KMS-11 (cell line): ENCODE measurements around the gene DBN1.

ENCODE experiments used
- H2AFZ ChIP-seq: fragments of 200-600 bp; sonication (generic); 2 replicates; pipeline ENCODE4 v1.6.1; 2016; ENCODE audit warnings: antibody characterized with exemption, mixed run types, low read depth
- H3K27ac ChIP-seq: fragments of 200-600 bp; sonication (generic); 2 replicates; pipeline ENCODE4 v1.6.1; 2016; ENCODE audit warnings: mild to moderate bottlenecking, mixed run types
- H3K27me3 ChIP-seq: fragments of 200-600 bp; sonication (generic); 2 replicates; pipeline ENCODE4 v1.6.1; 2017; ENCODE audit warnings: mild to moderate bottlenecking, low read depth, mixed run types, moderate library complexity; ENCODE audit not compliant: insufficient read depth
- H3K36me3 ChIP-seq: fragments of 200-600 bp; sonication (generic); 2 replicates; pipeline ENCODE4 v1.6.1; 2017; ENCODE audit warnings: mild to moderate bottlenecking, mixed run types; ENCODE audit not compliant: insufficient read depth
- H3K4me1 ChIP-seq: fragments of 200-600 bp; sonication (generic); 2 replicates; pipeline ENCODE4 v1.6.1; 2016; ENCODE audit warnings: mild to moderate bottlenecking, low read depth, mixed run types; ENCODE audit not compliant: poor library complexity, severe bottlenecking
- H3K4me2 ChIP-seq: fragments of 200-600 bp; sonication (generic); 2 replicates; pipeline ENCODE4 v1.7.0; 2016; ENCODE audit warnings: mild to moderate bottlenecking, mixed run types
- H3K4me3 ChIP-seq: fragments of 200-600 bp; sonication (generic); IDR thresholded peaks from 2 replicates; pipeline ENCODE4 v1.6.1; 2017; ENCODE audit warnings: low read depth, low read length, mixed read lengths; ENCODE audit not compliant: insufficient read depth
- H3K79me2 ChIP-seq: fragments of 200-600 bp; sonication (generic); 2 replicates; pipeline ENCODE4 v1.6.1; 2016; ENCODE audit warnings: low read depth, mixed run types; ENCODE audit not compliant: insufficient read depth
- H3K9ac ChIP-seq: fragments of 200-600 bp; sonication (generic); 2 replicates; pipeline ENCODE4 v1.6.1; 2016; ENCODE audit warnings: mild to moderate bottlenecking, mixed run types
- H4K20me1 ChIP-seq: fragments of 200-600 bp; sonication (generic); 2 replicates; pipeline ENCODE4 v1.6.1; 2016; ENCODE audit warnings: mild to moderate bottlenecking, mixed run types; ENCODE audit not compliant: insufficient read depth
- TF ChIP-seq, protein P1 (sequence below): fragments of 200-600 bp; sonication (generic); conservative IDR thresholded peaks from 2 replicates; pipeline ENCODE4 v1.6.1; 2017; ENCODE audit warnings: low read depth, mild to moderate bottlenecking, antibody characterized with exemption, low read length, moderate library complexity, mixed read lengths

Gene DBN1

DNA sequence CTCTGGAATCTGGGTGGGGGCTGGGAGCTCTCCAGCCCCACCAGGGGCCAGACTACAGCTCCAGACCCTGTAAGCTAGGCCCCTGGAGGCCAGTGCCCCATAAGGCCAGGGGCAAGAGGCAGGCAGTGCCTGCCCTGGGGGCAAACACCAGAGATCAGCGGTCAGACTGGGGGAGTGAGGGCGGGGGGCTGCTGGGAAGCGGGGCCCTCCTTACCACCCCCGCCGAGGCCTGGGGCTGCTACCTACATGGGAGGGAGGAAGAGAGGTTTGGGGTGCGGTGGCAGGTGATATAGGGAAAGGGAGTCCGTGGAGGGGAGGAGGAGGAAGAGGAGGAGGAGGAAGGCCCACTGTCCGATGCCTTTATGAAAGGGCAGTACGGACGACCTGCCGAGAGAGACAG, 14.1 kb downstream of the DBN1 start:
- no peak overlapping the region for H3K9ac ChIP-seq
- H3K27ac ChIP-seq: no peak overlapping the region
- H4K20me1 ChIP-seq: no peaks in the 10 kb centered on the region
- H3K4me3 ChIP-seq: no peak overlapping the region
- TF ChIP-seq, protein P1, sequence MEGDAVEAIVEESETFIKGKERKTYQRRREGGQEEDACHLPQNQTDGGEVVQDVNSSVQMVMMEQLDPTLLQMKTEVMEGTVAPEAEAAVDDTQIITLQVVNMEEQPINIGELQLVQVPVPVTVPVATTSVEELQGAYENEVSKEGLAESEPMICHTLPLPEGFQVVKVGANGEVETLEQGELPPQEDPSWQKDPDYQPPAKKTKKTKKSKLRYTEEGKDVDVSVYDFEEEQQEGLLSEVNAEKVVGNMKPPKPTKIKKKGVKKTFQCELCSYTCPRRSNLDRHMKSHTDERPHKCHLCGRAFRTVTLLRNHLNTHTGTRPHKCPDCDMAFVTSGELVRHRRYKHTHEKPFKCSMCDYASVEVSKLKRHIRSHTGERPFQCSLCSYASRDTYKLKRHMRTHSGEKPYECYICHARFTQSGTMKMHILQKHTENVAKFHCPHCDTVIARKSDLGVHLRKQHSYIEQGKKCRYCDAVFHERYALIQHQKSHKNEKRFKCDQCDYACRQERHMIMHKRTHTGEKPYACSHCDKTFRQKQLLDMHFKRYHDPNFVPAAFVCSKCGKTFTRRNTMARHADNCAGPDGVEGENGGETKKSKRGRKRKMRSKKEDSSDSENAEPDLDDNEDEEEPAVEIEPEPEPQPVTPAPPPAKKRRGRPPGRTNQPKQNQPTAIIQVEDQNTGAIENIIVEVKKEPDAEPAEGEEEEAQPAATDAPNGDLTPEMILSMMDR: no peak
- H3K27me3 ChIP-seq: no peaks in the 10 kb centered on the region
- no peaks in the 10 kb centered on the region for H3K36me3 ChIP-seq
- no peaks in the 10 kb centered on the region for H3K79me2 ChIP-seq
- H3K4me2 ChIP-seq: no peak overlapping the region
- no peak overlapping the region for H2AFZ ChIP-seq
- peaks cover 7% of the 10 kb centered on the region for H3K4me1 ChIP-seq

- no peak overlapping the region for H3K9ac ChIP-seq
- H3K79me2 ChIP-seq: no peaks in the 10 kb centered on the region
- no peak overlapping the region for H3K4me2 ChIP-seq
- no peak overlapping the region for H3K4me3 ChIP-seq
- no peak overlapping the region for H3K27ac ChIP-seq
- peaks cover 7% of the 10 kb centered on the region for H3K4me1 ChIP-seq
- no peaks in the 10 kb centered on the region for H3K27me3 ChIP-seq
- no peaks in the 10 kb centered on the region for H4K20me1 ChIP-seq
- H2AFZ ChIP-seq: no peak overlapping the region
- TF ChIP-seq, protein P1: no peak
- H3K36me3 ChIP-seq: no peaks in the 10 kb centered on the region
These were observed 14.5 kb downstream of the DBN1 start for GRCh38 chr5:177458912-177459350.

DNA sequence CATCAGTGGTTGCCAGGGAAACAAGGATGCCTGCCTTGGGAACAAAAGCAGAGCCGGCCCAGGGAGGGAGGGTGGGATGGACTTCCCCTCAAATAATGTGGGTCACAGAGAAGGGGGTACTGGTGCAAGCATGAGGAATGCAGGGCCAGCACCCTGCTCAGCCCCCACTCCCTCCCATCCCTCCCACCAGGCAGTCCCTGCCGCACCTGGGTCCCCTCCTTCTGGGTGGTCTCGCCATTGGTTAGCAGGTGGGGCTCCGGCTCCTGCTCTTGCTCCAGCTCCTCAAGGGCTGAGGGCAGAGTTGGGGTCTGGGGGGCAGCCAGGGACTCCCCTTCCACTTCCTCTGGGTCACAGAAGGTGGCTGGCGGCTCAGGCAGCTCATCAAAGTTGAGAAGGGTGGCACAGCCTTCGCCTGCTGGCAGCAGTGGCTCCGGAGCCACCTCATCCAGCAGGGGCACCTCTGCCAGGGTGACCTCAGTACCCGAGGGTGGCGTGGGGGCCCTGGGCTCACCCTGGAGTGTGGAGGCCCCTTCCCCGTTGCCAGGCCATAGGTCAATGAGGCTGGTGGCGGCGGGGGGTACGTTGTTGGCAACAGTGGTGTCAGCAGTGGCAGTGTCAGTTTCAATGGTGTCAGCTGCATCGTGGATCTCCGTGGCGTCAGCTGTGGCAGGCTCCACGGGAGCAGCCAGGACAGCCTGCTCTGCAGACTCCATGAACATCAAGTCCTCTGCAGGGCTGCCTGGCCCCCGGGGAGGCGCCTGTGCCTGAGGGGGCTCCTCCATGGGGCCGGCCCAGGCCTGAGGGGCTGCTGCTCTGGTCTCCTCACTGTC, 15.4 kb downstream of the DBN1 start:
- Histone ChIP-seq H3K4me3 (no peak overlapping the region), H2AFZ (no peak overlapping the region), H3K79me2 (no peaks in the 10 kb centered on the region), H3K9ac (no peak overlapping the region), H3K27ac (no peak overlapping the region), H3K36me3 (no peaks in the 10 kb centered on the region), H3K4me2 (no peak overlapping the region), H3K27me3 (no peaks in the 10 kb centered on the region), H3K4me1 (peaks cover 7% of the 10 kb centered on the region), H4K20me1 (no peaks in the 10 kb centered on the region)
- TF ChIP-seq, protein P1: no peak

- H3K27ac ChIP-seq: no peak overlapping the region
- no peaks in the 10 kb centered on the region for H3K79me2 ChIP-seq
- H3K4me1 ChIP-seq: peaks cover 7% of the 10 kb centered on the region
- no peak overlapping the region for H3K4me3 ChIP-seq
- TF ChIP-seq, protein P1: 0 out of 2 replicates have a peak, but pooled peaks have one; percentile 14
- H3K4me2 ChIP-seq: no peak overlapping the region
- no peak overlapping the region for H2AFZ ChIP-seq
- H3K9ac ChIP-seq: no peak overlapping the region
- no peaks in the 10 kb centered on the region for H4K20me1 ChIP-seq
- H3K27me3 ChIP-seq: no peaks in the 10 kb centered on the region
- no peaks in the 10 kb centered on the region for H3K36me3 ChIP-seq
These were observed 16.2 kb downstream of the DBN1 start for GRCh38 chr5:177456976-177457851.
